Cerebellar nuclear complex (tissue), 1 donor: ENCODE measurements around the gene LIPC.

Experiments used
- DNase-seq, 2 experiments: peaks; one replicate each; lab custom pipeline; 2025; lab: John Stamatoyannopoulos, UW

Gene LIPC

DNA sequence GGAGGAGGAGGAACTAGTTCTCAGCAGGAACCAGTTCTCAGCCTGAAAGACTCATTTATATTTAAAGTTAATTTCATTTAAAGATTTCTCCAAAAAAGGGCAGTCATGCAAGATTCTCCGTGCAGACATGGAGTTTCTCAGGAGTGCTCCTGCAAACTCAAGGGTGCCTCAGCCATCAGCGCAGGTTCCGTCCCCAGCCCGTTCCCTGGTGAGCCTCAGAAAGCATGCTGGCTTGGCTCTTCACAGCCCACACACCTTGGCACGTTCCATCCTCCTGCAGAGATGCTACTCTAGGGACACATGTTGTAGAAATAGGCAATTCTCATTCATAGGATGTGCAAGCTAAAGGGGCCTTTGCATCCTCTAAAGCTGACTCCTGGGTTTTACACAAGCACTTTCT, 123.0 kb downstream of the LIPC start:
- DNase-seq, result no peak

DNA sequence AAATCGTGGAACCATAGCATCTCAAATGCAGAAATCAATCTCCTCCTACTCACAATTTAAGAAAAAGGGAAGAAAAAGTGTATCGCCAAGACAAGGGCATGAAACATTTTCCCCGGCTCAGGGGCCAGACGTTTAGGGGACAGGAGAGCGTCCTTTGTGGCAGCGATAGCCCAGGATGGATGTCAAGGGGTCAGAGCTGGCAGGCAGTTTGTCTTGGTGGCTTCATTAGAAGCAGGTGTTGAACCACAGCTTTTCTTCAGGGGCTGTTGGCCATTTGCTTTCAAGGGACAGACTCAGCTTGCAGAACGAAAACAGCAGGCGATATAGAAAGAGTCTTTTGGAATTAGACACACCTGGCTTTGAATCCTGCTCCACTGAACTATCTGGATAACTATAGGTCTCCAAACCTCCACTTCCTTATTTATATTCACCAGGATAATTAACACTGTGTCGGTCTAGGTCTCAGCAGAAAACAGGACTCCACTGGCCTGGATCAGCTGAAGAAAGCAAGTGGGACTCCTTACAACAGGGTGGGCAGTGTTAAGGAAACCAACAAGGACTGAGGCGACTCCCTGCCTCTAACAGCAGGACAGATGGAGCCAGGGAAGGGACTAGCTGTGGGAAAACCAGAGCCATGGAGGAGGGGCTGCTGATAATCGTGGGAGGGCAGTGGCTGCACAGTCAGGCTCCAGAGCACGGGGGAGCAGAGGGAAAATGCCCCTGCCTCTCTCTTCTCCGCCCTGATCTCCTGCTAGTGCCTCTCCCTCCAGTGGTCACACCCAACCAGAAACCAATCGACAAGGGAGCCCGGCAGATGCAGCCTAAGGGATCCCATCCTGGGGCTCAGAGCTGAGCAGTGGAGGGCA, 123.6 kb downstream of the LIPC start:
- DNase-seq, result no peak

DNA sequence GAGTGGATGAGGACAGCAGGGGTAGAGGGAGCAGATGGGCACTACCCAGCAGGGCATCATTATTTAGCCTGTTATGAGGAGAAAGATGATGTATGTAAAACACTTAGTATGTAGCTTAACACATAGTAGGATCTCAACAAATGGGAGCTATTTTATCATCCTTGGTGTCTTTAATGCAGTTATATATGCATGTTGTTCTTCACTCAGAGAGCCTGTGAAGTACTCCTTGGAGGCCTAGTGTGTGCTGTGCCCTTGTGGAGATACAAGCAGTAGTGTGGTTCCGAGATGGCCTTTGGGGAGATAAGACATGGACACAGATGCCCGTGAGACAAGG, 124.2 kb downstream of the LIPC start:
- no peak for DNase-seq

DNA sequence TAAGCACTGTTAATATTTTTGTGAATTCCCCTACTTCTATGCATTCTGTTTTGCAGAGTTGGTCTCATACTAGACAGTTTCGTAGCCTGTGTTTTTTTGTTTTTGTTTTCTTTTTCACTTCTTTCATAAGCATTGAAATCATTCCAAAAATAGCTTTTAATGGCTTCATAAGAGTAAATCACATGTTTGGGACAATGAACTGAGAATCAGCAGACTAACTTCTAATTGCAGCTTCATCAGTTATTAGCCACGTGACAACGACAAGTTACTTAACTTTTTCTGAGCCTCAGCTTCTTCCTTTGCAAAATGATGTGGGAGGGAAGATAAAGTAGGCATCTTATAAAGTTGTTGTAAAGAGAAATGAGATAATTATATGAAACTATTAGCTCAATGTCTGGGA, 124.8 kb downstream of the LIPC start:
- no peak for DNase-seq

- no peak for DNase-seq
Observed at GRCh38 chr15:58558777-58559176, 127.0 kb downstream of the LIPC start.

GRCh38 chr15:58559904-58560588, 128.3 kb downstream of the LIPC start:
- no peak for DNase-seq

GRCh38 chr15:58561321-58561720, 129.5 kb downstream of the LIPC start:
- DNase-seq, result no peak

- no peak for DNase-seq
Observed at GRCh38 chr15:58562135-58562534, 130.3 kb downstream of the LIPC start.

DNA sequence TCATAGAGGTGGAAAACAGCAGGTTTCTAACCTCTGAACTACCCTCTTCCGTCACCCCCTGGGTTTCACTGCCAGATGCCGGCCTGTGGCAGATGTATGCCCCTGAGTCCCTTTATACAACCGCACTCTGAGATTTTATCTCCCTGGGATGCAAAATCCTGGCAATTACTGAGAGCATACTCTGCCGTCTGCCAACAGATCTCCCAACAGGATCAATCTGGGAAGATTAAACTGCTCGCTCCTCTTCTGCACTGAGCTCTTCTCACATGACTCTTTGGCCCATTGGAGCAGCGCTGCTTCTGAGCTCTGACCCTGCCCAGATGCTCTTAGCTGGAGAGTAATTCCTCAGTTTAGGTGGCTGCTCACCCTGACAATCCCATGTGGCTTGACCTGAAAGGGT, 133.2 kb downstream of the LIPC start:
- DNase-seq, result no peak

- DNase-seq, result no peak
Observed at GRCh38 chr15:58565619-58566018, 133.8 kb downstream of the LIPC start.

GRCh38 chr15:58566029-58566428, 134.2 kb downstream of the LIPC start:
- DNase-seq, result no peak

- no peak for DNase-seq
Observed at GRCh38 chr15:58568157-58568571, 136.4 kb downstream of the LIPC start.

DNA sequence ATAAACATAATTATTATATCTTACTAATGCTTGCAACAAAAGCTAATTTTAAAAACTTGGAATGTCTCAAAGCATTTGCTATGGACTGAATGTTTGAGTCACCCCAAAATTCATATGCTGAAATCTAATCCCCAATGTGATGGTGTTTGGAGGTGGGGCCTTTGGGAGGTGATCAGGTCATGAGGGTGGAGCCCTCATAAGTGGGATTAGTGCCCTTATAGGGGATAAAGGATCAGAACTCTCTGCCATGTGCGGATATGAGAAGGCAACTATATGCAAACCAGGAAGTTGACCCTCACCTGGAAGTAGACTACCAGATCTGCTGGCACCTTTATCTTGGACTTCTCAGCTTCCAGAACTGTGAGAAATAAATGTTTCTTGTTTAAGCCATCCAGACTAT, 137.7 kb downstream of the LIPC start:
- no peak for DNase-seq

- DNase-seq, result no peak
Observed at GRCh38 chr15:58571491-58571890, 139.7 kb downstream of the LIPC start.

GRCh38 chr15:58572521-58572920, 140.7 kb downstream of the LIPC start:
- DNase-seq, result no peak

DNA sequence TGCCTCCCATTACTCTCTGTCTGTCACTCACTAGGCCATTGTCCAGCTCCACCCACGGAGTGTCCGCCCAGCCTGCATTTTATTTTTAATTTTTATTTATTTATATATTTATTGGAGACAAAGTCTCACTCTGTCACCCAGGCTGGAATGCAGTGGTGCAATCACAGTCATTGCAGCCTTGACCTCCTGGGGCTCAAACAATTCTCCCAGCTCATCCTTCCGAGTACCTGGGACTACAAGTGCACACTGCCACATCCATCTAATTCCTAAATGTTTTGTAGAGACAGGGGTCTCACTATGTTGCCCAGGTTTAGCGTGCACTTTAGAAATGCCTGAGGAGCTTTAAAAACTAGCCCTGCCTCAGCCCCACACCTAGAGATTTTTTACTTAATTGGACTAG, 141.5 kb downstream of the LIPC start:
- DNase-seq, result no peak

DNA sequence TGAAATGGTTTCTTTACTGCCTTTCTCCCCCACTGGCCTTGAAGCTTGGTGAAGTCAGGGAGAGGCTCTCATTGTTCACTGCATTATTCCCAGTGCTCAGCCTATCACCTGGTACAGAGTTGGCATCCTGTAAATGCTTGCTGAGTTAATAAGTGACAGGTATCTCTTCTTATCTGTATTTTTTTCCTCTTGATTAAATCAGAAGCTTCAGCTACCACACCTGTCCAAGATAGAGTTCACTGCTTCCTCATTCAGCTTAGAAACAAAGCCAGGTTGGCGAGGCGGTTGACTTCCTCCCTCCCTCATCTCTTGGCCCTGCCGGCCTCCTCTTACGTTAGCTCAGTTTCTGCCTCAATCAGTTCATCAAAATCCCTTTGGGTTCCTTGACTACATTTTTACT, 142.8 kb downstream of the LIPC start:
- no peak for DNase-seq

- no peak for DNase-seq
Observed at GRCh38 chr15:58575045-58575786, 143.4 kb downstream of the LIPC start.

DNA sequence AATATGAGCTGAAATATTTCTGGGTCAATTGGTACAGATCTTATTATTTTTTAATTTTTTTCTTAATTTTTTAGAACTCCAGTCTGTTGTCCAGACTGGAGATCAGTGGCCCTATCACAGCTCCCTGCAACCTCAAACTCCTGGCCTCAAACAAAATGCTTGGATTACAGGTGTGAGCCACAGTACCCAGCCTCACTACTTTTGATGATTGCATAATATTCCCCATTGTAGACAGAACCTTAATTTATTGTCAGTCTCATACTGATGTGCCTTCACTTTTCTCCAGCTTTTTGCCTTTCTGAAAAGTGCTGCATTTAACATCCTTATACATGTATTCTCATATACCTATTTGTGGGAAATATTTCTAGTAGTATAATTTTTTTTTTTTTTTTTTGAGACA, 144.9 kb downstream of the LIPC start:
- DNase-seq, result no peak

GRCh38 chr15:58582160-58582559, 150.4 kb downstream of the LIPC start:
- DNase-seq, result no peak

GRCh38 chr15:58583171-58583908, 151.5 kb downstream of the LIPC start:
- no peak for DNase-seq

DNA sequence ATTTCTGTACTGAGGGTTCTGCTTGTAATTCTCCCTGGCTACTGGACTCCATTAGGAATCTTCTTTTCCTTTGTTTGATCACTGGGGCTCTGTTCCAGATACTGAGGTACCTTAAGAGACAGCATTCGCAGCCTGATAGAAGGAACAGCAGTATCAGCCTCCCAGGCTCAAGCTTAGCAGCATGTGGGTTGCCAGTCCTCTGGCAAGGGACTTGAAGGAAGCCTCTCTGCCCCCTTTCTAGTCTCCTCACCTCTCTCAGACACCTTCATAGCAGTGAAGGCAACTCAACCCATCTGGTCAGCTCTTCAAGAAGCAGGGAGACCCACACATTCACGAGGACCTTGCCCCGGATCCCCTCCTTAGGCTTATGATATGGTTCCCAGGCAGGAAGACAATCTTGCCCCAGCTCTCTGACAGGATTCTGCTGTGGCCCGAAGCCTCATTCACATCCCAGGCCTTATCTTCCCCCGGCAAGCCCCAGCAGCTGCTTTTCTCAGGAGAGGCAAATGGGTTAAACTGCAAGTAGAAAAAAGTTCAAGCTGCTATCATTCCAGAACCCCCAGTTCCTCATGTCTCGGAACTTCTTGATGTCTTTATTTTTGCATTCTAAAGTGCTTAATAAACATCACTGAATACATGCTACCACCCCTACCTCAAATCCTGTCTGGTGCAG, 153.1 kb downstream of the LIPC start:
- DNase-seq, result no peak
